Limb (tissue), 2 donors: ENCODE data around the gene B3GNT2.
A peak's percentile ranks its signal among the peaks of the same experiment; 100 is the strongest.
"Not testable (repeated sequence)": the region's sequence is repeated elsewhere in the genome, so short reads cannot be mapped to it uniquely, and the experiment has no call there.

ENCODE experiments used
- DNase-seq, 2 donors: peaks; one replicate each; pipeline ENCODE4 v3.0.0-alpha.2; 2016; ENCODE audit errors: extremely low spot score in 2 of 2

B3GNT2 gene, protein sequence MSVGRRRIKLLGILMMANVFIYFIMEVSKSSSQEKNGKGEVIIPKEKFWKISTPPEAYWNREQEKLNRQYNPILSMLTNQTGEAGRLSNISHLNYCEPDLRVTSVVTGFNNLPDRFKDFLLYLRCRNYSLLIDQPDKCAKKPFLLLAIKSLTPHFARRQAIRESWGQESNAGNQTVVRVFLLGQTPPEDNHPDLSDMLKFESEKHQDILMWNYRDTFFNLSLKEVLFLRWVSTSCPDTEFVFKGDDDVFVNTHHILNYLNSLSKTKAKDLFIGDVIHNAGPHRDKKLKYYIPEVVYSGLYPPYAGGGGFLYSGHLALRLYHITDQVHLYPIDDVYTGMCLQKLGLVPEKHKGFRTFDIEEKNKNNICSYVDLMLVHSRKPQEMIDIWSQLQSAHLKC

DNA sequence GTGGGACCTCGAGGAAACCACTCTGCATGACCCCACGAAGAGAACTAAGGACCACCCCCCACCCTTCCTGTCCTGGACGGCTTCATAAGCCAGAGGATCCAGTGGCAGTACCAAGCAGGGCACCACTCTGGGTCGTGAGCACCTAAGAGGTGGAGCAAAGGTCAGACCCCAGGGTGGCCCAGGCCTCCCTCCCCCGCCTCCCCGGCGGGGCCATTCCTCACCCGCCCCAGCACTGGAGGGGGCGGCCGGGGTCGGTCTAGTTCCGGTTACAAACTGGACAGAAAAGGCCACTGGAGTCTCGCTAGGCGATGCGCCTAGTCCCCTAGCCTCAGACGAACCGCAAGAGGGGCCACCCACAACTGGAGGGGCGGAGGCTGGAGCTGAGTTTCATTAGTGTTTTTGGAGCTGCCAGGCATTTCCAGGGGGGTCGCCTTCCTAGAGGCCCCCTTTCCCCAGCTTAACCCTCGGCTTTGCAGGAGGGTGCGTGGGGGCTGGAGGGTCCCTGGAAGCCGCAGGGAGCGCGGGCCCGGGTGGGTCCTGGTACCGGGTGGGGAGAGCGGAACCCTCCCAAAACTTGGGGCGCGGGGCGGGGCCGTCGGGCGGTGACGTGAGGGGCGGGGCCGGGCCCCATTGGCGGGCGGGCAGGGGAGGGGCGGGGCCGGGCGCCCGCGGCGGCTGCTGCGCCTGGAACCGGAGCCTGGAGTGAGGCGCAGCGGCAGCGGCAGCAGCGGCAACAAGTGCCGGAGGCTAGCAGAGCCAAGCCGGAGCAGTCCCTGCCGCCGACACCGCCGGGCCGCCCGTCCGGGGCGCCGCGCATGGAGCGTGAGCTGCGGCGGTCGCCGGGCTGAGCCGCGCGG is at the start of gene B3GNT2:
TSS of gene B3GNT2 (plus strand) at position 695 of the 857 bp plus-strand sequence. CDS start 26,106 bp downstream, outside the sequence.
- peak; percentile 78 to 92 for DNase-seq

DNA sequence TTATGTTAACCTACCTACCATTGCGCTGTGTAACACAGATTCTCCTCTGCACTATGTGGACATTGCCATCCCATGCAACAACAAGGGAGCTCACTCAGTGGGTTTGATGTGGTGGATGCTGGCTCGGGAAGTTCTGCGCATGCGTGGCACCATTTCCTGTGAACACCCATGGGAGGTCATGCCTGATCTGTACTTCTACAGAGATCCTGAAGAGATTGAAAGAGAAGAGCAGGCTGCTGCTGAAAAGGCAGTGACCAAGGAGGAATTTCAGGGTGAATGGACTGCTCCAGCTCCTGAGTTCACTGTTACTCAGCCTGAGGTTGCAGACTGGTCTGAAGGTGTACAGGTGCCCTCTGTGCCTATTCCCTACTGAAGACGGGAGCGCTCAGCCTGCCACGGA is 49.1 kb upstream of the B3GNT2 start:
- not testable (repeated sequence) for DNase-seq

DNA sequence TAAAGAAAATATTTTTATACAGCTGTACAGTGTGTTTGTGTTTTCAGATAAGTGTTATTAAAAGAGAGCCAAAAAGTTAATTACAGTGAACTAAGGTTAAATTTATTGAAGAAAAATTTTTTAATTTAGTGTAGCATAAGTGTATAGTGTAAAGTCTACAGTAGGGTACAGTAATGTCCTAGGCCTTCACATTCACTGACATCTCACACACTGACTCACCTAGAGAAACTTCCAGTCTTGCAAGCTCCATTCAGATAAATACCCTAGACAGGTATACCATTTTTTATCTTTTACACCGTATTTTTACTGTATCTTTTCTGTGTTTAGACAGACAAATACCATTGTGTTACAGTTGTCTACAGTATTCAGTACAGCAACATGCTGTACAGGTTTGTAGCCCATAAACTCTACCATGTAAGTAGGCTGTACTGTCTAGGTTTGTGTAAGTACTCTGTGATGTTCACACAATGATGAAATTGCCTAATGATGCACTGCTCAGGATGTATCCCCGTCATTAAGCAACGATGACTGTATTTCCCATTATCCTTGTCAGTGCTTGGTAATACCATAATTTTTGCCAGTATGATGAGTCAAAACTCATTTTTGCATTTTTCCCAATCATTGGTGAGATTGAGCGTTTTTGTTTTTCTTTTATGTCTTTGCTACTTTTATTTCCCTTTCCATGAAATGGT is 48.2 kb upstream of the B3GNT2 start:
- DNase-seq = no peak

DNA sequence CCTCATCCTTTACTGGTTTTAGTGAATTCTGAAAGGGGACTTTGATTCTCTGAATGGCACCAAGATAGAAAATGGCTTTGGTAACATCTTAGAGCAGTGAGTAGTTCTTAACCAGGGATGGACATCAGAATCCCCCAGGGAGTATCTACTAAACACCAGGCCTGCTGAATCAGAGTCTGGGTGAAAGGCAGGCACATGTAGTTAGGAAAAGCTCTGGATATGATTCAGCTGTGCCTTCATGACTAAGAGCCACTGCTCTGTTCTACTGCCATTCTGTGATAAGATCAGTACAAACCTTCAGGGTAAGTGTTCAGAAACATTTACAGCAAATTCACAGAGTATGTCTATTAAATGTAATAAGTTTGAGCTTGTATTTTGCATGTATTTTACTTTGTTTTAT is 46.2 kb upstream of the B3GNT2 start:
- no peak for DNase-seq

DNA sequence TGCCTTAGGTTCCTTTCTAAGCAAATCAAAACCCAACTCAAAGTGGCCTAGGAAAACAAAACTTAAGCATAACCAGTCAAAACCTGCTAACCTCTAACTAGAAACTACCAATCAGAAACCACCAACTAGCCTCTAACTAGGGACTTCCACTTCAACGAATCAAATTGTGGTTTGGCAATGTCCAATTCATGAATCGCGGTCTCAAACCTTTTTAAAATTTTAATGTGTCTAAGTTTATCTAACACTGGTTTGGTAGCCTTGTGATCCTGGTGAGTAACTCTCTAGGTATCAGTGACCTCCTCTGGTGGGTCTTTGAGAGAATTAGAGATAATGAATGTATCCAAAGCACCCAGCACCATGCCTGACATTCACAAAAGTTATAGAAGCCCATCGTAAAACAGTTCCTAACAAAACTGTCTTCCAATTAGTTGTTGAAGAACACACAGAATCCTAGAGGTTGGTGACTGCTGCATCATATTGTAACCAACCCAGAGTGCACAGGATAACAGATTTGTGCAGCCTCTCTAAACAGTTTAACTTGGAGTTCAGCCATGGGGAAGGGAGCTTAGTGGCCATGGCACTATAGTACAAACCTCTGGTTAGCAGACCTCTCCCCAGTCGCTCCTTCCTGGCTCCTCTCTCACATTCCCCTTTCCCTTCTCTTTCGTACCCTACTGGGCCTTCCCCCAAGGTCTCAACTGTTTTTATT is 45.2 kb upstream of the B3GNT2 start:
- no peak for DNase-seq

DNA sequence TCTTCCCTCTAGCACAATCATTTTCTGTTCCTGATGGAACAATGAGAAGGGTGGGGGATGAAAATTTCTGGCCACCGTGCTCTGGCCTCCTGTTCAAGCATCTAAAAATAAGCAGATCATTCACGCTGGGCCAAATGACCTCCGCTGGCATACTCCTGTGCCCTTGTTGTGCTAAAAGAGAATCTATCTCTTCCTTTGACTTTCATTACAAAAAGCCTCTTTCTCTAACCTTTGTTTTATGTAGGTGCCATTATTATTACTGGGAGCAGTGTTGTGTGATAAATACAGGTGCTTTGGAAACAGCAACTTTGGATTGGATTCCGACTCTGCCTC is 44.6 kb upstream of the B3GNT2 start:
- no peak for DNase-seq

DNA sequence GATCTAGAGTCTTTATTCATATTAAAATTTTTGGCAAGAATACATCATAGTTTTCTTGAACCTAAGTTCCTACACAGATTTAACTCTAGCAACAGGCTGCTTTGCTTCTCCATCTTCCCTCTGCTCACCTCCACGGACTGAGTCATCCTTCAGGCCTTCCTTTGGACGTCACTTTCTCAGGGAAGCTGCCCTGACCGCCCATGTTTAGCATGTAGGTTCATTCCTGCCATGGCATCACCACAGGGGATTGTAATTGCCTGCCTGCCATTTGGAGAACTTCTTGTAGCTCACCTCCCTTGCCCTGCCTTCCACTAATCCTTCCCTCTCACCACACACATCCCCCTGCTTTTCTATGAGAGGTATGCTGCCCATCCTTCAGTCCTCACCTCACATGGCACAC is 43.9 kb upstream of the B3GNT2 start:
- DNase-seq = no peak

DNA sequence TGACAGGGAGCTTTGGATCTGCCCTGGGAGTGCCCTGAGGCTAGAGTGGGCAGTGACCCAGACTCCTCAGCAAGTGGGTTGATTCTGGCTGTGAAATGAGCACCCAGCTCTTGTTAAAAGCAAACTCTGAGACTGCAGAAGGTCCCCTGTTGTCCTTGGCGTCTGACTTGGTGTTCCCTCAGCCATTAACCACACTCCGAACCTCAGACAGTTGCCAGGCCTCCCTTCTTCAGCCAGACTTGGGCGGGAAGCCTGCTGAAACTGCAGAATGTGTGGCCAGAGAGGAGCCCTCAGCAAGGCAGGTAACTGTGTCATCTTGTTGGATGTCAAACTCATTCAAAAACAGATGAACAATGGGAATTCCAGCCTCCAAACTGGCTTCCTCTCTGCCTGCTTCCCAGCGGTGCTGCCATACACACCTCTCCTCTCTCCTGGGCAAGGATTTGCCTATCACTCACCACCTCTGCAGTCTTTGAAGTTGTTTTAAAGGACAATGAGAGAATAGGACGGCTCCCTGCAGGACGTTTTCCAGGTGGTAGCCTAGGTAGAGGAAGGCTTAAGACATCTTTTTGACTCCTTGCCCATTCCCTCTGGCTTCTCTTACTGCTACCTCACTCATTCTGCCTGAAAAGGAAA is 38.9 kb upstream of the B3GNT2 start:
- DNase-seq = no peak

DNA sequence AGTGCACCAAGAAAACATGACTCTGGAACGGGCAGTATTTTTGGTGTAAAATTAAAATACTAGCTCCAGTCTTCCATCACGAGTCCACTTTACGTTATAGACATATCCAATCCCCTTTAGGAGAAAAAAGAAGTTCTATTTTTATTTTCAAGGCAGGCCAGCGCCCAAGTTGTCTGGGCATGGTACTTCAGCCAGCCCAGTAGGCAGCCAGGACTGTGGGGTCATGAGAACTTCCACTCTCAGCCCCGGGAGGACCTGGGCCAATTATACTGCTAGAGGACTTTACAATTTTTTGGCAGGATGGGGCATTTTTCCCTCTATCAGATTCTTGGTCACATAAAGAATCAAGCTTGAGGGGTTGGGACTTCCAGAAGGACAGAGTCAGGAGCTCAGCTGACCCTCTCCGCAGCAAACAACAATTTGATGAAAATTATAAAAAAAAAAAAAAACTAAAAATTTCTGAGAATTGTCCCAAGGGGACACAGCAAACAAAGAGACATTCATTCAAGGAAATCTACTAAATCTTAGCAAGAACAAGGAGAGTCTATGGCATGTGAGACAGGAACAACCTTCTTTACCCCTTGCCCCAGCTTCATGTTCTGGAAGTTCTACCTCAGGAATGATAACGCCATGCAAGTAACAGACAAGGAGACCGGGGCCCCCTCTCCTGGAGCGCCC is 37.3 kb upstream of the B3GNT2 start:
- DNase-seq = no peak

DNA sequence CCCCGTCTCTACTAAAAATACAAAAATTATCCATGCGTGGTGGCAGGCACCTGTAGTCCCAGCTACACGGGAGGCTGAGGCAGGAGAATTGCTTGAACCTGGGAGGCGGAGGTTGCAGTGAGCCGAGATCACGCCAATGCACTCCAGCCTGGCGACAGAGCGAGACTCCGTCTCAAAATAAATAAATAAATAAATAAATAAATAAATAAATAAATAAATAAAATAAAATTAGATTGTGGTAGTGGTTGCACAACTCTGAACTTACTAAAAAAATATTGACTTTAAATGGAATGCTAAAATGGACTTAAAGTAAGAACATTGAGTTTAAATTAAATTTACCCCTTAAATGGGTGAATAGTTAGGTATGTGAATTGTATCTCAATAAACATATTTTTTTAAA is 35.2 kb upstream of the B3GNT2 start:
- DNase-seq = not testable (repeated sequence)

DNA sequence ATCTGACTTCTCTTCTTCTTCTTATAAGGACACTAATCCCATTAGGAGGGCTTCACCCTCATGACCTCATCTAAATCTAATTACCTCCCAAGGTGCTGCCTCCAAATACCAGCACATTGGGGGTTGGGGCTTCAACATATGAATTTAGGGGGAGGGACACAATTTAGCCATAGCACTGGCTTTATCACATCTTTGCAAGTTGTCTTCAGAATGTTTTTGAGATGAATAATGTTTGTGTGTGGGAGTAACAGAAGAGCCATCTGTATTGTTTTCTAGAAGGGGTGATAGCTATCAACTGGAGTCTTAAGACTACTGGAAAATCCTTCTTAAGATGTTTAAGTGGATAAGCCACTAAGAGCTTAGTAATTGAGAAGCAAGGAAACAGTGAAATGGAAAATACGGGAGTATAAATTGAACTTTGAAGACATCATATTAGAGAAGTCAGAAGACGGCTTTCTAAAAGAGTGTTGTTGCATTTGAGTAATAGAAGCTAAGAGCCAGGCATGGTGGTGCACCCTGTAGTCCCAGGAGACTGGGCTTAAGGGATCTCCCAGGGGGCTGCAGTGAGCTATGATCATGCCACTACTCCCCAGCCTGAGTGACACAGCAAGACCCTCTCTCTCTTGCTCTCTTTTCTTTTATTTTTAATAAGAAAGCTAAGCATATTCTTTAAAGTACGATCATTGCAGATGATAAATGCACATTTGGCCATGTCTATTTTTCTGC is 32.6 kb upstream of the B3GNT2 start:
- no peak for DNase-seq

DNA sequence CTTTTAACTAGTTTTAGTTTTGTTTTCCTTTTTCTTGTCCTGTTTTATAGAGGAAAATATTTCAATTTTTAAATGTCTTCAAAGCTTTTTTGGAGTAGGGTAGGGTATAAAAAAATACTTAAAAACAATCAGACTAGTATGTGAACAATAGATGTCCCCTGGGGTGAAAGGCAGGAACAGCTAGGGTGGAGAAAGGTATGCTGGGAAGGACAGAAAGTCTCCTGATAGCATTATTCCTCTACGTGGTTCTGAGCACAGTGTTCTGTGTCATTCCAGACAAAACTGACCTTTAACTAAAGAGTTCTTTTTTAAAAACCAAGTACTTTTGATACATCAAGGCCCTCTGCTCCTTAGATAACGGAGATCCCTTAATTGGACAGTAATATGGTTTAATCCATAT is 32.1 kb upstream of the B3GNT2 start:
- no peak for DNase-seq

DNA sequence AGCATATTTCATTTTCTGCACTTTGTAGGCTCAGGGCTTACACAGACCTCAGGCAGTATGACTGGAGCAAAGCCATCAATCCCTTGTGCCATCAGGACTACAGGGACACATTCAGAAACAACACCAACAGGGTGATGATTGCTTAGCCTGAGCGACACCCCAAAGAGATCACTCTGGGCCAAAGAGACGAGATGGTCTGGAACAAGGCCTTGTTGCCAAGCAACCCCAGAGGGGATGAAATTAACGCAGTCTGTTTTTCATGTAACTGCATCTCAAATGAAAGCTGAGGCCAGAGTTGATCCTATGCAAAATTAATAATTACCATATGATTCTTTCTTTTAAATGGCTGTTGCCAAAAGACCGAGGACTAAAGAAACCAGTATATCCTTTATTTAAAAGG is 20.2 kb upstream of the B3GNT2 start:
- peak in 1 of 2 donors; percentile 27 for DNase-seq

DNA sequence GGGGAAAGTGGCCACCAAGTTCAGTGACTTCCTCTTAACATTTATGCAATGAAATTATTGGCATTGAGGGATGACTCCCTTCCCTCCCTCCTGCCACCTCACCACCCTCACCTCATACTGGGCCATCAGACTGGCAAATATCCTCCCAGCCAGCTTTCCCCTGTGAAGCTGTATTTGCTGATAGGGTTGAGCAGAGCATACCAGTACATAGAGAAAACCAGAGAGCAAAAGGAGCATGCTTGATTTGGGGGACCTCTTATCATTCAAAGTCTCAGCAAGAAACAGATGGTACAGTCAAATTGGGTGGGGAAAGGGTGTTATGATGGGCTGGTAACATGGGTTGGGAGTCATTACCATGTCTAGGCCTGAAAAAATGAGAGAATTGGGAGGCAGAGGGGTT is 19.1 kb upstream of the B3GNT2 start:
- DNase-seq = no peak

DNA sequence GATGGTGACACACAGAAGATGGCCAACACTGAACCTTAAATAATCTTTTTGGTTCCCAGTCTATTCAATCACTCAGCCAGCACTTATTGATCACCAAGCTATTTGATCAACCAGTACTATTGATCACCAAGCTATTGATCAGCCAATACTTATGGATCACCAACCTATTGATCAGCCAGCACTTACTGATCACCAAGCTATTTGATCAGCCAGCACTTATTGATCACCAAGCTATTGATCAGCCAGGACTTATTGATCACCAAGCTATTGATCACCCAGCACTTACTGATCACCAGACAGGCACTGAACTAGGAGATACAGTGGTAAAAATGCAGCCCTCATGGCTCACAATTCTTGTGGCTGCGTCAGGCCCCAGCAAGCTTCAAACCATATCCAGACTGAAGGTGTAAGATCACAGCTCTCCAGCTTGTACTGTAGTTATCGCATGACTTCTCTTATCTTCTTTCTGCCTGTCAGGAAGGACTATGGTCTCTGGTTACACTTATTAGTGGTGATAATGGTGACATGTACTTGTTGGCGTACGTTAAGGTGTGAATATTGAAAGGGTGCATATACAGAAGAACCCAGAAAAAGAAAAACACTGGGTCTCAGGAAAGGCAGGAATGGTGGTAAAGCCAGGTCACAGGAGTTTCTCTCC is 18.4 kb upstream of the B3GNT2 start:
- DNase-seq = no peak

DNA sequence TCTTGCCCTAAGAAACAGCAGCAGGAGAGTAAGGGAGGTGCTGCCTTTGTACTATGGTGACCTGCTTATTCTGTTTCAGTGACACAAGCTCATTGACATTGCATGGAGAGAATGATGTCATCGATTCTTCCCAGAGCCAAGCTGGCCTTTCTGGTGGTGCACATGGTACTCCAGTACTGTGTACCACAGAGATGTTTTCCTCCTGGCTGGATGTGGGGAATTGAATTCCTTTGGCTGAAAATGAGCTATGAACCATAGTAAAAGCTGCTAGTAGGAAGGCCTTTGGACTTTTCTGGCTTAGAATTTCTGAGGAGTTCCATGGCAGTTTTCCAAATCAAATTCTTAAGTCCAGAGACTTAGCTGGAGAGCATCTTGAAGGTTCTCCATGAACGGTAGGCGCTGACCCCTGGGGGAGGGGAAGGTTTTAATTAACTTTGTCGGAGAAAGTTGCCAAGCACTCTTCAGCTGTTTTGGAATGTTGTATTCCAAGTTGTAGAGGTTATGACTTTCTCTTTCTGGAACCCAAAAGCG is 17.1 kb upstream of the B3GNT2 start:
- no peak for DNase-seq

DNA sequence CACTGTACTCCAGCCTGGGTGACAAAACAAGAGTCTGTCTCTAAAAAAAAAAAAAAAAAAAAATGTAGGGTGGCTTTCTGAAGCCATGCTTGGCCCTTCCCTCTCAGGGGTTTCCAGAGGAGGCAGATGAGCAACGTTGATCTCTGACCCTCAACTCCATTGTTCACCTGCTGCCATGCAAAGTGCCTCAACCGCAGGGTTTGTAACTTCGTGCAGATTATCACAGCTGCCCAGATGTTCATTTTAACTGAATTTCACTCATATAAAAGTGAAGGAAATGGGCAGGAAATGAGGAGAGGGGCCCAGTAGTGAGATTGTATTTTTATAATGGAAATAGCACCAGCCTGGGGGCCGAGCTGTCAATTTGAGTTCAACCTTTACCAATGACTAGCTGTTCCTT is 14.9 kb upstream of the B3GNT2 start:
- DNase-seq = no peak

DNA sequence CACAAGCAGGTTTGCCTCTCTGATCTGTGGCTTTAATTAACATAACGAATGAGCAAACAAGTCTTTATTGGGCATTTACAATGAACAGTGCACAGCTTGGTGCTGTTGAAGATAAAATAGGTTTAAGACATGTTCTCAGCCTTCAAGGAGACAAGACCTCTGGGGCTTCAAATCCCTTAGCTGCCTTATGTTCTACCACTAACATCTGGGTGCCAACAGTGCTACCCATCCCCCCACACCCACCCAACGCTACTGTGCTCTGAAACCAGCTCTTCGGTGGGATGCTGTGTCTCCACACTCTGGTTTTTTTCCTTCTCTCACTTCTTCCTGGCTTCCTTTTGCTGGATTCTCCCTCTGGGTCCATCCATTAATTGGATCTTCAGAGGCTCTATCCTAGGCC is 14.1 kb upstream of the B3GNT2 start:
- no peak for DNase-seq
